ENCODE data around the gene IFT122. TPM values are rescaled to one million over a fixed set of nuclear protein-coding genes. Genes with fewer than 3 reads are reported as not detected.

The IFT122 gene
- total and polyA plus RNA-seq, 2 of the 4 experiments (the other 2 are of a cell fraction): 16.8 to 28.0 TPM

DNA sequence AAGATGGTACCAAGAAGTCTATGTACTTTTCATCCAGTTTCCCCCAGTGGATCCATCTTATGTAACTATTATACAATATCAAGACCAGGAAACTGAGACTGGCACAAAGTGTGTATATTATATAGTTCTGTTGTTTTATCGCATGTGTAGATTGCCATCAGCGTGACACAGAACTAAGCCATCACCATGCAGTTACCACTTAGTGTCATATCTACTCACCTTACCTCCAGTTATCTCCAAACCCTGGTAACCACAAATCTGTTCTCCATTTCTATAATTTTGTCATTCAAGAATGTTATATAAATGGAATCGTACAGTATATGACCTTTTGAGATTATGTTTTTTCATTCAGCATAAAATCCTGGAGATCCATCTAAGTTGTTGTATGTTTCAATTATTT, 23.1 kb downstream of the IFT122 start:
- Histone ChIP-seq H3K23ac (ENCODE audit: low read depth, low read length) (no peak overlapping the region), H3K27ac (ENCODE audit: insufficient read depth, low read length) (no peak overlapping the region), H2BK20ac (ENCODE audit: low read depth, low read length) (no peak overlapping the region), H3K9me3 (ENCODE audit: control insufficient read depth, insufficient read depth, low read length) (no peaks in the 10 kb centered on the region), H3K14ac (replicated peaks; ENCODE audit: low read depth, low read length) (no peak overlapping the region), H4K5ac (ENCODE audit: low read depth, low read length) (no peak overlapping the region), H3K9ac (ENCODE audit: low read depth, low read length) (no peak overlapping the region), H3K9me1 (ENCODE audit: insufficient read depth, low read length) (peaks cover 21% of the 10 kb centered on the region), H4K20me1 (ENCODE audit: insufficient read depth, low read length) (0 out of 2 replicates have a peak, but pooled peaks cover 5% of the 10 kb centered on the region), H4K91ac (ENCODE audit: insufficient read depth, low read depth, low read length) (no peak overlapping the region), H3K56ac (ENCODE audit: extremely low read depth, insufficient read depth, low read length) (no peak overlapping the region), H3K4ac (ENCODE audit: low read depth, low read length) (no peak overlapping the region), H3K79me1 (ENCODE audit: low read depth in 1 of 2, low read length in 2 of 2) (peaks cover 5 to 17% of the 10 kb centered on the region in 2 experiments; a peak in 1 of 4 replicates), H2BK15ac (ENCODE audit: low read depth, low read length) (no peak overlapping the region), H3K36me3 (ENCODE audit: control insufficient read depth, insufficient read depth, low read length) (peaks cover 4% of the 10 kb centered on the region), H2AFZ (replicated peaks; ENCODE audit: low read length, poor library complexity) (no peak overlapping the region), H3K4me3 (ENCODE audit: insufficient read depth, low read depth, low read length) (no peak overlapping the region), H3K18ac (ENCODE audit: low read depth, low read length) (no peak overlapping the region), H2AK9ac (replicated peaks; ENCODE audit: low read depth, low read length, poor library complexity) (no peak overlapping the region), H2BK120ac (ENCODE audit: low read depth, low read length) (no peak overlapping the region), H3K27me3 (ENCODE audit: control insufficient read depth, insufficient read depth, low read length) (no peaks in the 10 kb centered on the region), H2BK5ac (ENCODE audit: low read depth, low read length, poor library complexity, severe bottlenecking) (no peak overlapping the region), H3K4me1 (ENCODE audit: control insufficient read depth, insufficient read depth, low read length) (peaks cover 11% of the 10 kb centered on the region), H3K4me2 (ENCODE audit: low read depth, low read length) (no peak overlapping the region), H4K8ac (ENCODE audit: low read depth in 2 of 2, low read length in 2 of 2) (no peak overlapping the region), H2AK5ac (ENCODE audit: low read depth, low read length) (no peak overlapping the region)
- dilution Hi-C loops (cut with HindIII; ENCODE audit: low sequenced_read_pairs, unreplicated experiment) (no loop called here), intact Hi-C loops (cut with micrococcal nuclease) (no loop called here), in situ Hi-C loops (cut with MboI; ENCODE audit: low sequenced_read_pairs) (no loop called here)
- ATAC-seq (ENCODE audit: low read depth) (no peak), DNase-seq (no peak)
- ChIA-PET POLR2A (ENCODE audit: unreplicated experiment) (no interaction called here), CTCF (no interaction called here)
- WGBS, 2 experiments (ENCODE audit: extremely low coverage in 2 of 2, insufficient read length in 1 of 2): no CpG with 5 or more reads among the region's 3 CpGs
- TF ChIP-seq BHLHE40 (IDR thresholded peaks at IDR 0.05; ENCODE audit: low read depth, low read length): no peak
- no peak for TF ChIP-seq FOS (IDR thresholded peaks at IDR 0.05; ENCODE audit: low read depth, low read length)
- no peak for TF ChIP-seq MXI1 (IDR thresholded peaks at IDR 0.05; ENCODE audit: borderline replicate concordance, low read depth, low read length)
- no peak for TF ChIP-seq MAZ (IDR thresholded peaks at IDR 0.05; ENCODE audit: borderline replicate concordance, low read depth, low read length)
- no peak for TF ChIP-seq RCOR1 (IDR thresholded peaks at IDR 0.05; ENCODE audit: insufficient replicate concordance, low read length)
- TF ChIP-seq POLR2A (IDR thresholded peaks at IDR 0.05; ENCODE audit: low read depth, low read length): no peak
- TF ChIP-seq MAFK (IDR thresholded peaks at IDR 0.05; ENCODE audit: low read depth, low read length): no peak
- no peak for TF ChIP-seq CHD1 (IDR thresholded peaks at IDR 0.05; ENCODE audit: low read depth, low read length)
- no peak for TF ChIP-seq CEBPB (IDR thresholded peaks at IDR 0.05; ENCODE audit: low read depth, low read length)
- no peak for TF ChIP-seq RFX5 (IDR thresholded peaks at IDR 0.05; ENCODE audit: low read depth, low read length)
- no peak for TF ChIP-seq ELK1 (IDR thresholded peaks at IDR 0.05; ENCODE audit: borderline replicate concordance, low read depth, low read length)
- TF ChIP-seq RAD21 (IDR thresholded peaks at IDR 0.05; ENCODE audit: low read length): no peak
- no peak for TF ChIP-seq CTCF (conservative IDR thresholded peaks at IDR 0.05; ENCODE audit: low read depth, low read length)
- TF ChIP-seq NFE2L2 (IDR thresholded peaks at IDR 0.05; ENCODE audit: low read depth, low read length): no peak
- TF ChIP-seq SMC3 (IDR thresholded peaks at IDR 0.05; ENCODE audit: low read depth, low read length): no peak
- no peak for TF ChIP-seq USF2 (IDR thresholded peaks at IDR 0.05; ENCODE audit: low read depth, low read length)
- no TSS peak for BruUV-seq (replicated peaks)

Data from IMR-90 (cell line).